HG02938 (cell line): ENCODE measurements around the gene CEP250.
A peak's percentile ranks its signal among the peaks of the same experiment; 100 is the strongest.

Experiments used
- ATAC-seq: cut with Tn5 transposase; IDR thresholded peaks from one replicate; pipeline ENCODE4 v1.9.1; 2021; ENCODE audit warnings: mild to moderate bottlenecking, moderate library complexity; ENCODE audit not compliant: unreplicated experiment

Gene CEP250

GRCh38 chr20:35490736-35491181 is 35.4 kb downstream of the CEP250 start:
- peak; percentile 89 for ATAC-seq

- no peak for ATAC-seq
Observed at GRCh38 chr20:35491823-35492222, 36.4 kb downstream of the CEP250 start.

GRCh38 chr20:35492352-35492751 is 37.0 kb downstream of the CEP250 start:
- no peak for ATAC-seq

- no peak for ATAC-seq
Observed at GRCh38 chr20:35496481-35496880, 41.1 kb downstream of the CEP250 start.

- ATAC-seq, result no peak
Observed at GRCh38 chr20:35497320-35497719, 41.9 kb downstream of the CEP250 start.

GRCh38 chr20:35497780-35498189 is 42.4 kb downstream of the CEP250 start:
- no peak for ATAC-seq

GRCh38 chr20:35499271-35499670 is 43.9 kb downstream of the CEP250 start:
- ATAC-seq, result no peak

- ATAC-seq, result peak; percentile 70
Observed at GRCh38 chr20:35502352-35502751, 47.0 kb downstream of the CEP250 start.

- ATAC-seq, result no peak
Observed at GRCh38 chr20:35503281-35503680, 47.9 kb downstream of the CEP250 start.

- no peak for ATAC-seq
Observed at GRCh38 chr20:35503841-35504561, 48.6 kb downstream of the CEP250 start.

- ATAC-seq, result no peak
Observed at GRCh38 chr20:35504751-35505150, 49.4 kb downstream of the CEP250 start.

GRCh38 chr20:35506179-35506578 is 50.8 kb downstream of the CEP250 start:
- ATAC-seq, result no peak

GRCh38 chr20:35506872-35507638 is 51.7 kb downstream of the CEP250 start:
- ATAC-seq, result no peak

GRCh38 chr20:35508493-35509218 is 53.3 kb downstream of the CEP250 start:
- ATAC-seq, result no peak

GRCh38 chr20:35510951-35511735 is 55.7 kb downstream of the CEP250 start:
- ATAC-seq, result no peak

- ATAC-seq, result no peak
Observed at GRCh38 chr20:35511814-35512420, 56.5 kb downstream of the CEP250 start.

GRCh38 chr20:35514371-35514932 is 59.1 kb downstream of the CEP250 start:
- no peak for ATAC-seq

- no peak for ATAC-seq
Observed at GRCh38 chr20:35515341-35515740, 59.9 kb downstream of the CEP250 start.

- no peak for ATAC-seq
Observed at GRCh38 chr20:35515949-35516645, 60.7 kb downstream of the CEP250 start.
